Panc1 (cell line): ENCODE results near the gene ZNF316.

Source experiments
- POLR2AphosphoS5 ChIP-seq: IDR thresholded peaks from 2 replicates; pipeline ENCODE4 v1.6.1; 2012; ENCODE audit warnings: mild to moderate bottlenecking, low read depth, low read length, moderate library complexity
- REST ChIP-seq, 2 experiments: IDR thresholded peaks; 2 replicates each; pipeline ENCODE4 v1.6.1; 2011 to 2012; ENCODE audit warnings: low read depth in 2 of 2, control low read depth in 1 of 2, low read length in 1 of 2, mild to moderate bottlenecking in 1 of 2, moderate library complexity in 1 of 2; ENCODE audit not compliant: insufficient read depth in 1 of 2
- SIN3A ChIP-seq: IDR thresholded peaks from 2 replicates; pipeline ENCODE4 v1.6.1; 2012; ENCODE audit warnings: low read depth, mild to moderate bottlenecking, low read length, moderate library complexity, borderline replicate concordance; ENCODE audit not compliant: insufficient read depth
- TCF7L2 ChIP-seq: IDR thresholded peaks from 2 replicates; pipeline ENCODE4 v1.6.1; 2011; ENCODE audit warnings: mild to moderate bottlenecking, low read depth, low read length, inconsistent platforms
- TF ChIP-seq, protein P1 (sequence below): fragments of 450-650 bp; IDR thresholded peaks from 2 replicates; pipeline ENCODE4 v1.5.1; 2017; ENCODE audit warnings: mild to moderate bottlenecking

GRCh38 chr7:6653071-6654003 is 16.2 kb downstream of the ZNF316 start:
- TF ChIP-seq, protein P1, sequence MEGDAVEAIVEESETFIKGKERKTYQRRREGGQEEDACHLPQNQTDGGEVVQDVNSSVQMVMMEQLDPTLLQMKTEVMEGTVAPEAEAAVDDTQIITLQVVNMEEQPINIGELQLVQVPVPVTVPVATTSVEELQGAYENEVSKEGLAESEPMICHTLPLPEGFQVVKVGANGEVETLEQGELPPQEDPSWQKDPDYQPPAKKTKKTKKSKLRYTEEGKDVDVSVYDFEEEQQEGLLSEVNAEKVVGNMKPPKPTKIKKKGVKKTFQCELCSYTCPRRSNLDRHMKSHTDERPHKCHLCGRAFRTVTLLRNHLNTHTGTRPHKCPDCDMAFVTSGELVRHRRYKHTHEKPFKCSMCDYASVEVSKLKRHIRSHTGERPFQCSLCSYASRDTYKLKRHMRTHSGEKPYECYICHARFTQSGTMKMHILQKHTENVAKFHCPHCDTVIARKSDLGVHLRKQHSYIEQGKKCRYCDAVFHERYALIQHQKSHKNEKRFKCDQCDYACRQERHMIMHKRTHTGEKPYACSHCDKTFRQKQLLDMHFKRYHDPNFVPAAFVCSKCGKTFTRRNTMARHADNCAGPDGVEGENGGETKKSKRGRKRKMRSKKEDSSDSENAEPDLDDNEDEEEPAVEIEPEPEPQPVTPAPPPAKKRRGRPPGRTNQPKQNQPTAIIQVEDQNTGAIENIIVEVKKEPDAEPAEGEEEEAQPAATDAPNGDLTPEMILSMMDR: no peak
- TF ChIP-seq POLR2AphosphoS5: no peak
- no peak for TF ChIP-seq SIN3A
- no peak for TF ChIP-seq REST (IDR thresholded peaks at IDR 0.05; ENCODE audit: insufficient read depth in 1 of 2, low read depth in 2 of 2, low read length in 1 of 2)
- no peak for TF ChIP-seq TCF7L2
